ENCODE measurements around the gene TMEM156.

The TMEM156 gene

GRCh38 chr4:38955957-38956356 is 76.3 kb downstream of the TMEM156 start:
- no peak for DNase-seq

GRCh38 chr4:38954727-38955126 is 77.5 kb downstream of the TMEM156 start:
- DNase-seq = no peak

GRCh38 chr4:38952017-38952416 is 80.2 kb downstream of the TMEM156 start:
- no peak for DNase-seq

DNA sequence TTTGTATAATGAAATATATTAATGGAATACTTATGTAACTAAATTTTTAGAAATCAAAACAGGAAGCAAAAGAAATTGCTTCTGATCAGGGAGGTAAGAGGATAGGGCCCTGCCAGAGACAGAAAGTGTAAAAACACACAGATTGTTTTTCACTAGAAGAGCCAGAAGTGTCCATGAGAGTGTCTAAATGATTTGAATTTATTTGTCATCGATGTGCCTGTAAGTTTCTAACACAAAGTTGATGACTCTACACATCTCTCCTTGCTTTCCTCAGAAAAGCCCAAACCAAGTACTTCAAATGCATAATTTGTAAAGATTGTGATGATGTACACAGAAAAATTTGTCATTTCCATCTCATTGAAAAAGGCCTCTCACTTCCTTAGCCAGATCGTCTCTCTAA is 80.6 kb downstream of the TMEM156 start:
- no peak for DNase-seq

- DNase-seq = no peak
Observed at GRCh38 chr4:38950734-38951133, 81.5 kb downstream of the TMEM156 start.

- DNase-seq = peak; percentile 57
Observed at GRCh38 chr4:38950159-38950558, 82.0 kb downstream of the TMEM156 start.

- DNase-seq = peak; percentile 31
Observed at GRCh38 chr4:38949411-38950051, 82.7 kb downstream of the TMEM156 start.

GRCh38 chr4:38948551-38948950 is 83.7 kb downstream of the TMEM156 start:
- DNase-seq = peak; percentile 94

GRCh38 chr4:38946919-38947318 is 85.3 kb downstream of the TMEM156 start:
- DNase-seq = no peak

DNA sequence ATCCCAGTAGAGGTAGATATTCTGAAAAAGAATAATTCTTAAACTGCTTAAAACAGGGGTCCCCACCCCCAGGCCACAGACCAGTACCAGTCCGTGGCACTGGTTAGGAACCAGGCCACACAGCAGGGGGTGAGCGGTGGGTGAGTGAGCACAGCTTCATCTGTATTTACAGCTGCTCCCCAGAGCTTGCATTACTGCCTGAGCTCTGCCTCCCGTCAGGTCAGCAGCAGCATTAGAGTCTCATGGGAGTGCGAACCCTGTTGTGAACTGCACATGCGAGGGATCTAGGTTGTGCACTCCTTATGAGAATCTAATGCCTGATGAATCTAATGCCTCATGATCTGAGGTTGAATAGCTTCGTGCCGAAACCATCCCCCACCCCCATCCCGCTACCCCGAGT is 87.8 kb downstream of the TMEM156 start:
- no peak for DNase-seq

DNA sequence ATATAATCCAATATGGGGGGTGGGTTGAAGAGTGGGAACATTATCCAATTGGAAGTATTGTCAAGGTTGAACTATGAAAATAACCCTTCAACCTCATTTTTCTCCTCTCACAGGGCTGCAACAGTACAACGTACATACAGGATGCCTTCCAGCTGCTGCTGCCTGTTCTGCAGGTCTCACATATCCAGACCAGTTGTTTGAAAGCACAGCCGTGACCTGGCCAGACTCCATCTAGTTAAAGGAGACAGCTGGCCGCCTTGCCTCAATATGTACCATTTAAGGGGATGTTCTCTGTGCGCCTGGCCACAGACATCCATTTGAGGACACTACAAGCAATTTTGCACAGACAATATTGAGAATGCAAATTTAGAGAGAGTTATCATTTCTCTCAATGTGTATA is 88.9 kb downstream of the TMEM156 start:
- no peak for DNase-seq

GRCh38 chr4:38941906-38942305 is 90.3 kb downstream of the TMEM156 start:
- DNase-seq = peak; percentile 44

DNA sequence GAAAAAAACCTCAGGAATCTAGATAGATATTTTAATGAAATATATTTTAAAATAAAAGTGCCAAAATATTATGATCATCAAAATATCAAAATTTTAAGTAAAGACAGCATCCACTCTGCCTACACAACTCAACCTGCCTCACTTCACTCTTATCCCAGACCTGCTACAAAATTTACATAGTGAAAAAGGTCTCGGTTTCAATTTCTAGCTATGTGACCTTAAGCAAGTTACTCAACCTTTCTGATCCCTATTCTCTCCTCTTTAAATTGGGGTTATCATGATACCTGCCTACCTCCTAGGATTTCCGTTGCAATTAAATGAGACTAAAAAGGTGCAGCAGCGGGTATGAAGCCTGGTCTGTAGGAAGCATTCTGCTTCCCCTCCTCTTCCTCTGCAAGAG is 91.7 kb downstream of the TMEM156 start:
- DNase-seq = no peak

GRCh38 chr4:38939165-38939564 is 93.0 kb downstream of the TMEM156 start:
- DNase-seq = no peak

DNA sequence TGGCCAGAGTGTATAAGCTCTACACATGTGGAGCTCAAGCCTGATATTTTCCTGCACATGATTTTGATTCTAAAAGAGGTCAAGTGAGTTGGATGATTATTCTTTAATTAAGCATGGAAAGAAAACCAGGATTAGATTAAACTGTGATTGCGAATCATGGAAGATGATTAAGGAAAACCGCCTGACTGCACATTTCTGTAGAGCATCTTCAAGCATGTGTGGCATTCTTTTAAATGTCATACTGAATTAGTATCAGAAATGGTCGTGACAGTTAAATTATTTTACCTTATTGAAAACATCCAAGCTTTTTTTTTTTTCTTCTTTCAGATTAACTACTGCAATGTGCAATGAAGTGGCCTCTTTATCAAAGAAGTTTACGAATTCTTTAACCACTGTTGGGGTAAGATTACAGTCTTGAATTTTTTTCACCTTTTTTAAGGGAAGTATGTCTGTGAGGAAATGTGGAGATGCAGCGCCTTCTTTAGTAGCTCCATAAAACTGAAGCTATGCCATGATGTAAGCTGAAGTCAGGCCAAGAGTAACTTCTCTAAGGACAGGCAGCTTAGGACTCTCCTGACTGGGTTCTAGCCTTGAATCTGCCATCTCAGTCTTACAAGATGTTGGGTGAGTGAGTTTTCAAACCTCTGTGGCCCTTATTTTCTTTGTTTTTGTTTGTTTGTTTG is 96.7 kb downstream of the TMEM156 start:
- DNase-seq = no peak

GRCh38 chr4:38931125-38931524 is 101.1 kb downstream of the TMEM156 start:
- no peak for DNase-seq

DNA sequence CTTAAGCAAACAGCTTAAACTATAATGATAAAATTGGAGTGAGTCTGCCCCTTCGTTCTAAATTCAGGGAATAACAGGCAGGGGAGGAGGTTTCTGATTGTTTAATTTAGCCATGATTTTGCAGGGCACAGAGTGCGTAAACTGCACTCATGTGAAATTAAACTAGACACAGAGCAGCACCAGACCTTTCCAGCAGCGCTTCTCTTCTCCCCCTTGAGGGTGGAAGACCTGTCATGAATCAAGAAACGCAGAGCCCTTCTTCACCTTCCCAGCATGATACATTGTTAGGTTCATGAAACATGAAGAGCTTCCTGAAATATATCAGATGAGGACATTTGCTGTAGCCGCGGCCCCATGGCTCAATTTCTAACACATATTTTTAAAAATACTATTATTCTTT is 101.5 kb downstream of the TMEM156 start:
- no peak for DNase-seq

DNA sequence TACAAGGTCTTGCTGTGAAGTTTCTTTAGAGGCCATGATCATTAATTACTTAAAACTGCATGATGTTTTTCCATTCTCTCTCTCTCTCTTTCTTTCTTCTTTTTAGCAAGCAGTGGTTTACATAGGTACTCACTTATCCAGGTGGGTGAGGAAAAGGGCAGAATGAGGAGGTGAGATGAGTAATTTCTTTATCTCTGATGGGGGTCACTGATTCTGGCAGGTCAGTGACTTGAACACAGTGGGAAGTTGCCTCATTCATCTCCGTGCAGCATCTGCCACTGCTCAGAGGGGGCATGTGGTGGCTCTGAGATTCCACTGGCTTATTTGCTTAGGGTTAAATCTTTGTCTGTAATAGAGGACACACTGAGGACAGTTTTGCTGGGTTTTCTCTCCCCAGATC is 102.0 kb downstream of the TMEM156 start:
- DNase-seq = no peak

DNA sequence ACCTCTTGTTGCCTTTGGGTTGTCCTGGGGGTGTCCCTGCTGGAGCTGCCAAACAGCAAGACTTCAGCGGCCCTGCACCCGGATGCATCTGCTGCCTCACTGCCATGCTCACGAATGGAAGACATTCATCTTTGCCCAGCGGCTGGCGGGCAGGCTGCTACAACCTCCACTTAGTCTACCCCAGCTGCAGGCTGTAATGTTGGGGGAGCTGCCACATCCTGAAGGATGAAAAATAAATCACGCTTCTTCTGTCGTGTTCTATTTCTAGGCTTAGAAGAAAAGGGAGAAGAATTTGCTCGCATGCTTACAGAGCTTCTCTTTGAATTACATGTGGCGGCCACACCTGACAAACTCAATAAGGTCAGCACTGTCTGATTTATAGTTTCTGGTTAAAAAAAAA is 103.2 kb downstream of the TMEM156 start:
- no peak for DNase-seq

DNA sequence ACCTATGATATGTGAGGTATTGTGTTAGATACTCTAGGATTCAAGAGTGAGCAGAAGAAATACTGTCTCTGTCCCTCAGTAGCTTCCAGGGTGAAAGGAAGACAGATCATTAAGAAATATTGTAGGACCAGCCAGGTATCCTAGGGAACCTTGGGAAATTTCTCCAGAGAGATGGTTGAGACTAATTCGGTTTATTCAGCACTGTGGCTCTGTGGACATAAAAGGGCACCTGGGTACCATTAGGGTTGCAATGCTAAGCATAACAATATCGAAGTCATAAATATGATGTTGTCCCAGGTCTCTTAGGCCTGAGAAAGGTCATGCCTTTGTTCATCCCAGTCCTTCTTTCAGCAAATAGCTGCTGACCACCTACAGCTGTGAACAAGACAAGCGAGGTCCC is 103.6 kb downstream of the TMEM156 start:
- no peak for DNase-seq

- no peak for DNase-seq
Observed at GRCh38 chr4:38926896-38927295, 105.3 kb downstream of the TMEM156 start.

DNA sequence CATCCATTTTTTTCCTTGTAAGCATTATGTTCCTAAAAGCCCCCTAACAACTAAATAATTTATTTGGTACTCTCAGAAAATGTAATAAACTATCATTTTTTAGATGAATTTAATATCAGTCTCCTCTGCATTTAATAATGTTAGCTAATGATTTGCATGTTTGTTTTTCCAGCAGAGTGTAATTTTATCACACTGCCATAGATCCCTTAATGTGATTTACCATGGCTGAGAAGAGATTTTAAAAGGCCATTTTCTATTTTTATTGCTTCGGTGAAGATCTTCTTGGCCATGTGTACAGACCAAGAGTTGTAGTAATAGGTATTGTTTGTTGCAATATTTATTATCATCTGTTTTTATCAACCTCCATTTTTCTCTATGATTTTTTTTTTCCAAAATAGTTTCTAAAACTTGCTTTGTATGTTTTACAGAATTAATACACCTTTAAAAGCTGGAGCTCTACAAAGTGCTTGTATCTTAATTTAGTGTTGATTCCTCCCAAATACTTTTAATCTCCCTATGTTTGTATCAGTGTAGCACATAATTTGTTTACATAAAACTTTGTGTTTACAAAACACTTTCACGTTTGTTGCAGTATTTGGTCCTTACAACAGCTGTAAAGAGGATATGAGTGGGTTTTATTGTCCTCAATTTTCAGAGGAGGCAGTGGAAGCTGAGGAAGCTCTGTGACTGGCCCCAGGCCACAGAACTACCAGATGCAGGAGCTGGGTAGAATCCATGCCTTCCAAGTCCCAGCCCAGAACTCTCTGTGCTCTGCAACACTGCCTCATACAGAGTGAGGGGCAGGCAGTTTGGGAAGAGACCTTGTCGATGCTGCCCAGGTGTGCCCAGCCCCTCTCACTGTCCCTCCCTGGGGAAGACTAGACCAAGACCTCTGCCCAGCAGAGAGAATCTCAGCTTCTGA is 106.5 kb downstream of the TMEM156 start:
- no peak for DNase-seq

GRCh38 chr4:38924353-38924752 is 107.9 kb downstream of the TMEM156 start:
- no peak for DNase-seq

DNA sequence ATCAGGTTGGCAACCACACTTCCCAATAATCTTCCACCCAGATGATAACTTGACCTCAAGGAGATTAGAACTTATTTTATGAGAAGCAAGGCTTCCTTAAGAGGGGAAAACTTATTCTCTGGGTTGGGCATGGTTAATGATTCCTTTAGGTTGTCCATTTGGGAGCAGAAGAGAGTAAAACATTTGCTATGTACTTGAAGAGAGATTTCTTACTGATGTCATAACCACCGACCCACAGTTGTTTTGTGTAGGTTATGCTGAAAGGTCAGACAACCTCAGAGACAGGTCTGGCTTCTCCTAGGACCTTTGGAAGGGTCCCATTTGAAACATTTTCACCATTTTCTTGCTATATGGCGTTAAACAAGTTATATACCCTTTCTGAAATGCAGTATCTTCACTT is 108.5 kb downstream of the TMEM156 start:
- no peak for DNase-seq

Measured in fibroblast of skin of right quadriceps (primary cell).